HCT116 (cell line): ENCODE results near the gene STK40.

Source experiments
- JUND ChIP-seq: IDR thresholded peaks from 2 replicates; pipeline ENCODE4 v1.6.1; 2012
- POLR2A ChIP-seq: IDR thresholded peaks from 2 replicates; pipeline ENCODE4 v1.7.0; 2011; ENCODE audit warnings: borderline replicate concordance; ENCODE audit not compliant: insufficient read depth, insufficient read length; ENCODE audit errors: extremely low read depth
- SIN3A ChIP-seq: IDR thresholded peaks from 2 replicates; pipeline ENCODE4 v1.6.1; 2012; ENCODE audit warnings: low read depth
- ZNF274 ChIP-seq: fragments of 200-500 bp; sonication (Bioruptor generic); IDR thresholded peaks from 2 replicates; pipeline ENCODE4 v1.6.1; 2014; ENCODE audit warnings: mild to moderate bottlenecking, low read depth, low read length, inconsistent platforms
- TF ChIP-seq, protein P1 (sequence below), 3 experiments: fragments of 200-600 bp in 1 of 3; sonication (generic) in 1 of 3; IDR thresholded peaks in 2 of 3; conservative IDR thresholded peaks in 1 of 3; 2 replicates each; pipeline ENCODE4 v1.5.1; 2012 to 2017; ENCODE audit warnings: low read depth in 2 of 3, low read length in 2 of 3, antibody characterized with exemption in 1 of 3, borderline replicate concordance in 1 of 3, control low read depth in 1 of 3, mild to moderate bottlenecking in 1 of 3, mixed read lengths in 1 of 3, mixed run types in 1 of 3, moderate library complexity in 1 of 3; ENCODE audit not compliant: insufficient read depth in 1 of 3
- TF ChIP-seq, protein P2 (sequence below): IDR thresholded peaks from 2 replicates; pipeline ENCODE4 v1.6.1; 2012; ENCODE audit warnings: low read depth

DNA sequence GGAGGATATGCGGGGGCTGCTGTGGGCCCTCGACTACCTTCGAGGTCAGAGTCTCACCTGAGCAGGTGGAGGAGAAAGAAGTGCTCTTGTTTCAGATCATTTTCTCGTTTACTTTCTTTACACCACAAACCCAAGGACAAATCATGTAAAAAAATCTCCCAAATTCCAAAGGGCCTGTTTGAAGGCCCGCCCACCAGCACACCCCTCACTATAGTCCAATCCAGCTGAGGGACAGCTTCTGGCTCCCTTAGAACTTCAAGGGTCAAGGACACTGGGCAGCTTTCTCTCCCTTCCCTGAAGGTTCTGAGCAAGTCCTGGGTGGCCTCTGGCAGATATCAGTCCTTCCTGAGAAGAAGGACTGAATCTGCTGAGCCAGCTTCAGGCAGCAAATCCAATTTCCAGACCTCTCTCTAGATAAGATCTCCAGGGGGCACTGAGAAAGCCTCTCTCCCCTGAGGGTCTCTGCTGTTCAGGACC, 5.5 kb downstream of the STK40 start:
- TF ChIP-seq JUND: no peak
- no peak for TF ChIP-seq POLR2A
- no peak for TF ChIP-seq ZNF274
- TF ChIP-seq, protein P1, sequence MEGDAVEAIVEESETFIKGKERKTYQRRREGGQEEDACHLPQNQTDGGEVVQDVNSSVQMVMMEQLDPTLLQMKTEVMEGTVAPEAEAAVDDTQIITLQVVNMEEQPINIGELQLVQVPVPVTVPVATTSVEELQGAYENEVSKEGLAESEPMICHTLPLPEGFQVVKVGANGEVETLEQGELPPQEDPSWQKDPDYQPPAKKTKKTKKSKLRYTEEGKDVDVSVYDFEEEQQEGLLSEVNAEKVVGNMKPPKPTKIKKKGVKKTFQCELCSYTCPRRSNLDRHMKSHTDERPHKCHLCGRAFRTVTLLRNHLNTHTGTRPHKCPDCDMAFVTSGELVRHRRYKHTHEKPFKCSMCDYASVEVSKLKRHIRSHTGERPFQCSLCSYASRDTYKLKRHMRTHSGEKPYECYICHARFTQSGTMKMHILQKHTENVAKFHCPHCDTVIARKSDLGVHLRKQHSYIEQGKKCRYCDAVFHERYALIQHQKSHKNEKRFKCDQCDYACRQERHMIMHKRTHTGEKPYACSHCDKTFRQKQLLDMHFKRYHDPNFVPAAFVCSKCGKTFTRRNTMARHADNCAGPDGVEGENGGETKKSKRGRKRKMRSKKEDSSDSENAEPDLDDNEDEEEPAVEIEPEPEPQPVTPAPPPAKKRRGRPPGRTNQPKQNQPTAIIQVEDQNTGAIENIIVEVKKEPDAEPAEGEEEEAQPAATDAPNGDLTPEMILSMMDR (IDR thresholded peaks at IDR 0.05 in 2 of 3, conservative IDR thresholded peaks at IDR 0.05 in 1 of 3; ENCODE audit: borderline replicate concordance in 1 of 3, insufficient read depth in 1 of 3, low read depth in 2 of 3, low read length in 2 of 3): no peak
- TF ChIP-seq, protein P2, sequence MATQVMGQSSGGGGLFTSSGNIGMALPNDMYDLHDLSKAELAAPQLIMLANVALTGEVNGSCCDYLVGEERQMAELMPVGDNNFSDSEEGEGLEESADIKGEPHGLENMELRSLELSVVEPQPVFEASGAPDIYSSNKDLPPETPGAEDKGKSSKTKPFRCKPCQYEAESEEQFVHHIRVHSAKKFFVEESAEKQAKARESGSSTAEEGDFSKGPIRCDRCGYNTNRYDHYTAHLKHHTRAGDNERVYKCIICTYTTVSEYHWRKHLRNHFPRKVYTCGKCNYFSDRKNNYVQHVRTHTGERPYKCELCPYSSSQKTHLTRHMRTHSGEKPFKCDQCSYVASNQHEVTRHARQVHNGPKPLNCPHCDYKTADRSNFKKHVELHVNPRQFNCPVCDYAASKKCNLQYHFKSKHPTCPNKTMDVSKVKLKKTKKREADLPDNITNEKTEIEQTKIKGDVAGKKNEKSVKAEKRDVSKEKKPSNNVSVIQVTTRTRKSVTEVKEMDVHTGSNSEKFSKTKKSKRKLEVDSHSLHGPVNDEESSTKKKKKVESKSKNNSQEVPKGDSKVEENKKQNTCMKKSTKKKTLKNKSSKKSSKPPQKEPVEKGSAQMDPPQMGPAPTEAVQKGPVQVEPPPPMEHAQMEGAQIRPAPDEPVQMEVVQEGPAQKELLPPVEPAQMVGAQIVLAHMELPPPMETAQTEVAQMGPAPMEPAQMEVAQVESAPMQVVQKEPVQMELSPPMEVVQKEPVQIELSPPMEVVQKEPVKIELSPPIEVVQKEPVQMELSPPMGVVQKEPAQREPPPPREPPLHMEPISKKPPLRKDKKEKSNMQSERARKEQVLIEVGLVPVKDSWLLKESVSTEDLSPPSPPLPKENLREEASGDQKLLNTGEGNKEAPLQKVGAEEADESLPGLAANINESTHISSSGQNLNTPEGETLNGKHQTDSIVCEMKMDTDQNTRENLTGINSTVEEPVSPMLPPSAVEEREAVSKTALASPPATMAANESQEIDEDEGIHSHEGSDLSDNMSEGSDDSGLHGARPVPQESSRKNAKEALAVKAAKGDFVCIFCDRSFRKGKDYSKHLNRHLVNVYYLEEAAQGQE: no peak
- TF ChIP-seq SIN3A: no peak
